Measurements from ENCODE around the gene PIGB.

DNA sequence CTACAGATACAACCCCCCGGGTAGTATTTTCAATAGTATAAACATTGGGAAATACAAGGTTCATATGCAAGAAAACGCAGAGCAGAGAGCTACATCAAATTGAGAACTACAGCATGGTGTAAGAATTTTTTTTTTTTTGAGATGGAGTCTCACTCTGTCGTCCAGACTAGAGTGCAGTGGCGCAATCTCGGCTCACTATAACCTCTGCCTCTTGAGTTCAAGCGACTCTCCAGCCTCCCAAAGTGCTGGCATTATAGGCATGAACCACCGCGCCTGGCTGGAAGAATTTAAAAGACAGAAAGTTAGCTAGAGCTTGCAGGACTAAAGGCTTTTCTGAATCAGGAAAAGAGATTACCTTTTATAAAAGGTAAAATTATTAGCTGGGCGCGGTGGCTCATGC, 42.0 kb downstream of the PIGB start:
- TF ChIP-seq, protein P1, sequence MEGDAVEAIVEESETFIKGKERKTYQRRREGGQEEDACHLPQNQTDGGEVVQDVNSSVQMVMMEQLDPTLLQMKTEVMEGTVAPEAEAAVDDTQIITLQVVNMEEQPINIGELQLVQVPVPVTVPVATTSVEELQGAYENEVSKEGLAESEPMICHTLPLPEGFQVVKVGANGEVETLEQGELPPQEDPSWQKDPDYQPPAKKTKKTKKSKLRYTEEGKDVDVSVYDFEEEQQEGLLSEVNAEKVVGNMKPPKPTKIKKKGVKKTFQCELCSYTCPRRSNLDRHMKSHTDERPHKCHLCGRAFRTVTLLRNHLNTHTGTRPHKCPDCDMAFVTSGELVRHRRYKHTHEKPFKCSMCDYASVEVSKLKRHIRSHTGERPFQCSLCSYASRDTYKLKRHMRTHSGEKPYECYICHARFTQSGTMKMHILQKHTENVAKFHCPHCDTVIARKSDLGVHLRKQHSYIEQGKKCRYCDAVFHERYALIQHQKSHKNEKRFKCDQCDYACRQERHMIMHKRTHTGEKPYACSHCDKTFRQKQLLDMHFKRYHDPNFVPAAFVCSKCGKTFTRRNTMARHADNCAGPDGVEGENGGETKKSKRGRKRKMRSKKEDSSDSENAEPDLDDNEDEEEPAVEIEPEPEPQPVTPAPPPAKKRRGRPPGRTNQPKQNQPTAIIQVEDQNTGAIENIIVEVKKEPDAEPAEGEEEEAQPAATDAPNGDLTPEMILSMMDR (IDR thresholded peaks at IDR 0.05) = no peak
- TF ChIP-seq POLR2A (IDR thresholded peaks at IDR 0.05) (no peak), POLR2AphosphoS5 (IDR thresholded peaks at IDR 0.05; ENCODE audit: insufficient read depth in 1 of 2, low read depth in 1 of 2) (no peak)

All from vagina (tissue), 2 donors.